HUES6 (cell line): ENCODE results near the gene RALGPS1.

Experiments used
- H3K27ac ChIP-seq: 2 replicates; pipeline ENCODE4 v1.7.0; 2013; ENCODE audit warnings: low read depth, mild to moderate bottlenecking, low read length, inconsistent platforms
- H3K27me3 ChIP-seq: 2 replicates; pipeline ENCODE4 v1.6.1; 2013; ENCODE audit warnings: low read length; ENCODE audit not compliant: control insufficient read depth, insufficient read depth
- H3K36me3 ChIP-seq: 2 replicates; pipeline ENCODE4 v1.6.1; 2013; ENCODE audit warnings: low read length; ENCODE audit not compliant: control insufficient read depth, insufficient read depth
- H3K4me1 ChIP-seq: 2 replicates; pipeline ENCODE4 v1.6.1; 2013; ENCODE audit warnings: low read length; ENCODE audit not compliant: control insufficient read depth, insufficient read depth
- H3K4me3 ChIP-seq: 2 replicates; pipeline ENCODE4 v1.5.1; 2013; ENCODE audit warnings: low read depth, low read length
- H3K9ac ChIP-seq: one replicate; pipeline ENCODE4 v1.6.1; 2013; ENCODE audit warnings: mild to moderate bottlenecking, low read length
- H3K9me3 ChIP-seq: 2 replicates; pipeline ENCODE4 v1.6.1; 2013; ENCODE audit warnings: low read depth, low read length; ENCODE audit not compliant: control insufficient read depth, insufficient read depth

RALGPS1 gene

GRCh38 chr9:127128341-127129072, 213.9 kb downstream of the RALGPS1 start:
- Histone ChIP-seq H3K4me1 (peaks cover 33% of the 10 kb centered on the region), H3K27me3 (0 out of 2 replicates have a peak, but pooled peaks cover 3% of the 10 kb centered on the region), H3K27ac (no peak overlapping the region)

GRCh38 chr9:127129073-127129717, 214.6 kb downstream of the RALGPS1 start:
- H3K4me3 ChIP-seq, result no peak overlapping the region
- no peaks in the 10 kb centered on the region for H3K9me3 ChIP-seq
- H3K27me3 ChIP-seq, result no peaks in the 10 kb centered on the region
- H3K4me1 ChIP-seq, result peaks cover 34% of the 10 kb centered on the region
- no peak overlapping the region for H3K9ac ChIP-seq
- H3K36me3 ChIP-seq, result no peaks in the 10 kb centered on the region
- H3K27ac ChIP-seq, result no peak overlapping the region

More at GRCh38 chr9:127128341-127129072, 213.9 kb downstream of the RALGPS1 start:
- Histone ChIP-seq H3K9ac (no peak overlapping the region), H3K36me3 (no peaks in the 10 kb centered on the region), H3K9me3 (no peaks in the 10 kb centered on the region), H3K4me3 (no peak overlapping the region)

GRCh38 chr9:127129718-127130085, 215.1 kb downstream of the RALGPS1 start:
- no peak overlapping the region for H3K27ac ChIP-seq
- no peaks in the 10 kb centered on the region for H3K9me3 ChIP-seq
- no peaks in the 10 kb centered on the region for H3K36me3 ChIP-seq
- H3K4me1 ChIP-seq, result peaks cover 34% of the 10 kb centered on the region
- no peak overlapping the region for H3K9ac ChIP-seq
- no peak overlapping the region for H3K4me3 ChIP-seq
- H3K27me3 ChIP-seq, result no peaks in the 10 kb centered on the region

DNA sequence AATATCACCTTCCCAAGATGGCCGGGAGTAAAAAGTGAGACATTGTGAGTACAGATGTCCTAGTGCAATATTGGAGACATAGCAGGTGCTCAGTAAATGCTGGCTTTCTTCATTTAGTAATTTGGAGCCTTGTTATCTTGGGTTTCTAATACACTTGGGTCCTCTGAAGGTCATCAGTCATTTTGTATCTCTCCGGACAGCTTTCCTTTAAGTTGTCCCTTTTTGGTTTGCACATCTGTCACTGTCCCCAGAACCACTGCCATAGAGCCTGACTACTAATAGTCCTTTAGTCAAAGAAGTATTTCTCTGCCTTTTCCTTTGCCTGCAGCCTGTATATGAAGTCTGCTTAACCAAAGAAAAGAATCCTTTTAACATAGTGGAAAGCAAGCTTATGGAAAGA, 215.7 kb downstream of the RALGPS1 start:
- Histone ChIP-seq H3K27me3 (no peaks in the 10 kb centered on the region), H3K4me3 (no peak overlapping the region), H3K9me3 (no peaks in the 10 kb centered on the region), H3K9ac (no peak overlapping the region), H3K4me1 (peaks cover 35% of the 10 kb centered on the region), H3K36me3 (no peaks in the 10 kb centered on the region), H3K27ac (no peak overlapping the region)

- H3K9me3 ChIP-seq, result no peaks in the 10 kb centered on the region
- H3K36me3 ChIP-seq, result no peaks in the 10 kb centered on the region
- peaks cover 39% of the 10 kb centered on the region for H3K4me1 ChIP-seq
- H3K27ac ChIP-seq, result no peak overlapping the region
- no peaks in the 10 kb centered on the region for H3K27me3 ChIP-seq
- no peak overlapping the region for H3K9ac ChIP-seq
- no peak overlapping the region for H3K4me3 ChIP-seq
Measured at GRCh38 chr9:127130661-127131538, 216.3 kb downstream of the RALGPS1 start.

GRCh38 chr9:127131871-127132270, 217.3 kb downstream of the RALGPS1 start:
- Histone ChIP-seq H3K27me3 (no peaks in the 10 kb centered on the region), H3K36me3 (no peaks in the 10 kb centered on the region), H3K4me3 (no peak overlapping the region), H3K4me1 (peaks cover 39% of the 10 kb centered on the region), H3K27ac (no peak overlapping the region), H3K9me3 (no peaks in the 10 kb centered on the region), H3K9ac (no peak overlapping the region)

DNA sequence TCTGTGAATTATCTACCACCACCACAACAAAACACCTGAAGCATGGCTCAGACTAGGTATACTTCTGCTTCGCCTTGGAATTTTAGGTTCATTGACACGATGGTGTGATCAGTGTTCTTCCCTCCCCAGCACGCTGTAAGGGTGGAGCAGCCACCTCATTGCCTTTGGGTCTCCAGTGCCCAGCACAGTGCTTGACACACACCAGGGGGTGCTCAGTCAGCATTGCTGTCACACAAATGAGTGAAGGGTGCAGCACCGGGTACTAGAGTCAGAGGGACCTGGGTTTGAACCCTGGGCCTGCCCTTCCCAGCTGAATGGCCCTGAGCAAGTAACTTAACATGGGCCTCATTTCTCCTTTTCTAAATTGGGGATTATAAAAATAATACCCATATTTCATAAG, 217.8 kb downstream of the RALGPS1 start:
- Histone ChIP-seq H3K9ac (no peak overlapping the region), H3K4me1 (peaks cover 39% of the 10 kb centered on the region), H3K27me3 (no peaks in the 10 kb centered on the region), H3K4me3 (no peak overlapping the region), H3K9me3 (no peaks in the 10 kb centered on the region), H3K36me3 (no peaks in the 10 kb centered on the region), H3K27ac (no peak overlapping the region)

DNA sequence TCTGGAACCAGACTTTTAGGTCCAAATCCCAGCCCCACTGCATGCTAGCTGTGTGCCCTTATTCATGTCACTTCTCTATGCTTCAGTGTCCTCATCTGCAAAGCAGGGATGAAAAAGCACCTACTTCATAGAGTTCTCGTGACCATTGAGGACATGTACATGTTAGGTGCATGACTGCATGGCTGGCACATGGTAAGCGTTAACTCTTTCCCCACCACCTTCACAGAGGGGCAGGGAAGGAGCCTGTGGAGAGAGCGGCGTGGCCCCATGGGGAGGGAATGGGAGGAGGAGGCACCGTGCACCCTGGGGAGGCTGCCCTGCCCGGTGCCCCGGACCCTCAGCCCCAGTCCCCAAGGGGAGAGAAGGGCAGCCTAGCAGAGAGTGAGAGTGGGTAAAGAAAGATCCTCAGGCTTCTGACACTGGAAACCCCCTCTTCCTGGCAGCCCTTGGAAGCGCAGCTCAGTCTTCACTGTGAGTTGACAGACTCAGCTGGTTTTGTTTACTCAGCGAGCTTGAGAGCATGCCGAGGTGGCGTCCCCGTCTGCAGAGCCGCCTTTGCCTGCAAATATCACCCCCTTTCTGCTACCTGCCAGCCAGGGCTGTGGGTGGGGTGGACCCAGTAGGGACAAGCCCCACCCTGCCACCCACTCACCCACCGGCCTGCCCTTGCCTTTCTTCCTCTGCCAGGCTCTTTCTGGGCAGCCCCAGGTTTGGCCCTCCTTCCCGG, 218.5 kb downstream of the RALGPS1 start:
- H3K4me1 ChIP-seq, result peaks cover 39% of the 10 kb centered on the region
- H3K27me3 ChIP-seq, result no peaks in the 10 kb centered on the region
- no peaks in the 10 kb centered on the region for H3K9me3 ChIP-seq
- H3K9ac ChIP-seq, result no peak overlapping the region
- no peaks in the 10 kb centered on the region for H3K36me3 ChIP-seq
- H3K27ac ChIP-seq, result no peak overlapping the region
- H3K4me3 ChIP-seq, result no peak overlapping the region

DNA sequence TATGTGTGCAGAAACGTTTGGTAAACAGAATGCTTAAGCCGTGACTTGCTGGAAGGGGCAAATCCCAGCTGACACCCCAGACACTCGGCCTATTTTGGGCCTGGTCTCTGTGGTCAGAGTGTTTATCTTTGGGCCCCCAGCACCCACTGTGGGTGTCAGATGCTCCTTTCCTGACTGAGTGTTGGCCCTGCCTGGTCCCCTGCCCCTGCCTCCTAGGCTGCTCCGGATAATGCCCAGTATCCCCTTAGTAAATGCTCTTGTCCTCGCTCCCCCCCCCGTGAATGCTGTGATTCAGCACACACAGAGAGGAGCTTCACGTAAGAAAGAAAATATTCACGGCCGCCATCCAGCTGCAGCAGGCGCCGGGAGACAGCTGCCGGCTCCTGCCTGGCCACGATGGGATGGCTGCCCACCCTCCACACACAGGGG, 219.2 kb downstream of the RALGPS1 start:
- no peaks in the 10 kb centered on the region for H3K9me3 ChIP-seq
- no peak overlapping the region for H3K9ac ChIP-seq
- H3K27ac ChIP-seq, result no peak overlapping the region
- H3K36me3 ChIP-seq, result no peaks in the 10 kb centered on the region
- no peak overlapping the region for H3K4me3 ChIP-seq
- H3K27me3 ChIP-seq, result no peaks in the 10 kb centered on the region
- peaks cover 39% of the 10 kb centered on the region for H3K4me1 ChIP-seq

GRCh38 chr9:127135056-127135745, 220.6 kb downstream of the RALGPS1 start:
- Histone ChIP-seq H3K36me3 (no peaks in the 10 kb centered on the region), H3K9me3 (no peaks in the 10 kb centered on the region), H3K27me3 (no peaks in the 10 kb centered on the region), H3K4me3 (no peak overlapping the region), H3K27ac (no peak overlapping the region), H3K4me1 (peaks cover 39% of the 10 kb centered on the region), H3K9ac (no peak overlapping the region)
